Fibroblast of lung (primary cell): ENCODE results near the gene CBY2.

ENCODE experiments used
- CTCF ChIP-seq, 2 donors: IDR thresholded peaks in 1 of 2; conservative IDR thresholded peaks in 1 of 2; 1 replicate in 1 of 2; 2 replicates in 1 of 2; pipeline ENCODE4 v1.5.1; 2011 to 2012; ENCODE audit warnings: low read length in 2 of 2, control low read depth in 1 of 2, inconsistent platforms in 1 of 2, low read depth in 1 of 2, mild to moderate bottlenecking in 1 of 2
- EZH2 ChIP-seq: IDR thresholded peaks from 2 replicates; pipeline ENCODE4 v1.5.1; 2012; ENCODE audit warnings: low read length, control low read depth, mild to moderate bottlenecking; ENCODE audit errors: missing control alignments

- TF ChIP-seq EZH2, result no peak
- TF ChIP-seq CTCF (conservative IDR thresholded peaks at IDR 0.05 in 1 of 2, IDR thresholded peaks at IDR 0.05 in 1 of 2; ENCODE audit: low read depth in 1 of 2, low read length in 2 of 2), result no peak
These were observed 42.6 kb upstream of the CBY2 start for GRCh38 chr13:45659536-45659935.
